Tibial nerve (tissue), 4 donors: ENCODE data around the gene PDYN.

ENCODE experiments used
- CTCF ChIP-seq, 5 experiments: fragments of 200-600 bp in 3 of 5; fragments of 450-650 bp in 2 of 5; sonication (generic) in 3 of 5; IDR thresholded peaks; one replicate each; pipeline ENCODE4 v1.5.1; 2016 to 2019; ENCODE audit warnings: antibody characterized with exemption in 5 of 5, mild to moderate bottlenecking in 3 of 5, moderate library complexity in 2 of 5
- EP300 ChIP-seq, 2 donors: sonication (generic); formaldehyde crosslinking; IDR thresholded peaks; one replicate each; pipeline ENCODE4 v1.6.1; 2017; ENCODE audit warnings: antibody characterized with exemption in 2 of 2, mild to moderate bottlenecking in 1 of 2
- POLR2A ChIP-seq, 2 donors: fragments of 450-650 bp; IDR thresholded peaks; one replicate each; pipeline ENCODE4 v1.6.1; 2017; ENCODE audit warnings: antibody characterized with exemption in 2 of 2, mild to moderate bottlenecking in 2 of 2, moderate library complexity in 2 of 2

DNA sequence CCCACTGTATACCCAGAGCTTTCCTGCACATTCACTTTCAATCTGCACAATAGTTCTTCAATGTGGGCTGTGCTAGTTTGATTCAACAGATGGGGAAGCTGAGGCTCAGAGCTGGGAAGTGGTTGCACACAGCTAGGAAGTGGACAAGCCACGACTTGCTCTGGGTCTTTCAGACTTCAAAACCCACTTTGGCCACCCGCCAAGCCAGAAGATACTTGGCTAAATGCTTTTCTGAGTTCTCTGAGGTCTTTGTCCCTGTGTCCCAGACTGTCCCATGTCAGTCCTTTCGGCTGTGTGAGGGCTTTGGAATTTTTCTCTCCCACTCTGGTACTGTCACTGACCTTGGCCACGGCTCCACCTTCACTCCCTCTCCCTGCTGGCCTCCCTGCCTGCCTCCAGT is 10.6 kb downstream of the PDYN start:
- TF ChIP-seq CTCF (IDR thresholded peaks at IDR 0.05) = no peak
- no peak for TF ChIP-seq POLR2A (IDR thresholded peaks at IDR 0.05)
- TF ChIP-seq EP300 (IDR thresholded peaks at IDR 0.05) = no peak
